ENCODE measurements around the gene HSD17B3.

Gene HSD17B3

GRCh38 chr9:96345551-96345950 is 43.6 kb upstream of the HSD17B3 start:
- H4K20me1 ChIP-seq (ENCODE audit: insufficient read depth, low read length, poor library complexity, severe bottlenecking): no peaks in the 10 kb centered on the region
- no peaks in the 10 kb centered on the region for H3K36me3 ChIP-seq (ENCODE audit: insufficient read depth, low read length)
- H3K4me2 ChIP-seq (ENCODE audit: low read depth, low read length, poor library complexity, severe bottlenecking): no peak overlapping the region
- H3K27me3 ChIP-seq (ENCODE audit: insufficient read depth, low read length, poor library complexity, severe bottlenecking): no peaks in the 10 kb centered on the region
- H3K4me1 ChIP-seq (ENCODE audit: insufficient read depth, low read length, poor library complexity, severe bottlenecking): no peaks in the 10 kb centered on the region
- H3K4me3 ChIP-seq (ENCODE audit: low read length, poor library complexity, severe bottlenecking): no peak overlapping the region
- H2AFZ ChIP-seq (ENCODE audit: low read length): no peak overlapping the region
- no peaks in the 10 kb centered on the region for H3K9me3 ChIP-seq (ENCODE audit: insufficient read depth, low read depth, low read length)
- no peak overlapping the region for H3K9ac ChIP-seq (ENCODE audit: low read depth, low read length, poor library complexity, severe bottlenecking)
- H3K9me2 ChIP-seq (replicated peaks; ENCODE audit: low read depth, low read length): no peaks in the 10 kb centered on the region
- TF ChIP-seq, protein P1, sequence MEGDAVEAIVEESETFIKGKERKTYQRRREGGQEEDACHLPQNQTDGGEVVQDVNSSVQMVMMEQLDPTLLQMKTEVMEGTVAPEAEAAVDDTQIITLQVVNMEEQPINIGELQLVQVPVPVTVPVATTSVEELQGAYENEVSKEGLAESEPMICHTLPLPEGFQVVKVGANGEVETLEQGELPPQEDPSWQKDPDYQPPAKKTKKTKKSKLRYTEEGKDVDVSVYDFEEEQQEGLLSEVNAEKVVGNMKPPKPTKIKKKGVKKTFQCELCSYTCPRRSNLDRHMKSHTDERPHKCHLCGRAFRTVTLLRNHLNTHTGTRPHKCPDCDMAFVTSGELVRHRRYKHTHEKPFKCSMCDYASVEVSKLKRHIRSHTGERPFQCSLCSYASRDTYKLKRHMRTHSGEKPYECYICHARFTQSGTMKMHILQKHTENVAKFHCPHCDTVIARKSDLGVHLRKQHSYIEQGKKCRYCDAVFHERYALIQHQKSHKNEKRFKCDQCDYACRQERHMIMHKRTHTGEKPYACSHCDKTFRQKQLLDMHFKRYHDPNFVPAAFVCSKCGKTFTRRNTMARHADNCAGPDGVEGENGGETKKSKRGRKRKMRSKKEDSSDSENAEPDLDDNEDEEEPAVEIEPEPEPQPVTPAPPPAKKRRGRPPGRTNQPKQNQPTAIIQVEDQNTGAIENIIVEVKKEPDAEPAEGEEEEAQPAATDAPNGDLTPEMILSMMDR (conservative IDR thresholded peaks at IDR 0.05; ENCODE audit: low read length): no peak
- no peak for TF ChIP-seq EZH2phosphoT487 (IDR thresholded peaks at IDR 0.05; ENCODE audit: borderline replicate concordance)
- no peaks in the 10 kb centered on the region for H3F3A ChIP-seq (ENCODE audit: low read depth)
- no peaks in the 10 kb centered on the region for H3K79me2 ChIP-seq (ENCODE audit: insufficient read depth, low read length)

- Histone ChIP-seq H3K79me2 (ENCODE audit: insufficient read depth, low read length) (no peaks in the 10 kb centered on the region), H4K20me1 (ENCODE audit: insufficient read depth, low read length, poor library complexity, severe bottlenecking) (no peaks in the 10 kb centered on the region), H3K27me3 (ENCODE audit: insufficient read depth, low read length, poor library complexity, severe bottlenecking) (no peaks in the 10 kb centered on the region), H3K4me2 (ENCODE audit: low read depth, low read length, poor library complexity, severe bottlenecking) (no peak overlapping the region), H3K9me3 (ENCODE audit: insufficient read depth, low read depth, low read length) (no peaks in the 10 kb centered on the region), H3K36me3 (ENCODE audit: insufficient read depth, low read length) (no peaks in the 10 kb centered on the region), H3K4me3 (ENCODE audit: low read length, poor library complexity, severe bottlenecking) (no peak overlapping the region), H3K4me1 (ENCODE audit: insufficient read depth, low read length, poor library complexity, severe bottlenecking) (no peaks in the 10 kb centered on the region), H3K9ac (ENCODE audit: low read depth, low read length, poor library complexity, severe bottlenecking) (no peak overlapping the region), H3F3A (ENCODE audit: low read depth) (no peaks in the 10 kb centered on the region), H2AFZ (ENCODE audit: low read length) (no peak overlapping the region), H3K9me2 (replicated peaks; ENCODE audit: low read depth, low read length) (no peaks in the 10 kb centered on the region)
- TF ChIP-seq EZH2phosphoT487 (IDR thresholded peaks at IDR 0.05; ENCODE audit: borderline replicate concordance): no peak
- TF ChIP-seq, protein P1 (conservative IDR thresholded peaks at IDR 0.05; ENCODE audit: low read length): no peak
Observed at GRCh38 chr9:96344458-96345180, 42.6 kb upstream of the HSD17B3 start.

DNA sequence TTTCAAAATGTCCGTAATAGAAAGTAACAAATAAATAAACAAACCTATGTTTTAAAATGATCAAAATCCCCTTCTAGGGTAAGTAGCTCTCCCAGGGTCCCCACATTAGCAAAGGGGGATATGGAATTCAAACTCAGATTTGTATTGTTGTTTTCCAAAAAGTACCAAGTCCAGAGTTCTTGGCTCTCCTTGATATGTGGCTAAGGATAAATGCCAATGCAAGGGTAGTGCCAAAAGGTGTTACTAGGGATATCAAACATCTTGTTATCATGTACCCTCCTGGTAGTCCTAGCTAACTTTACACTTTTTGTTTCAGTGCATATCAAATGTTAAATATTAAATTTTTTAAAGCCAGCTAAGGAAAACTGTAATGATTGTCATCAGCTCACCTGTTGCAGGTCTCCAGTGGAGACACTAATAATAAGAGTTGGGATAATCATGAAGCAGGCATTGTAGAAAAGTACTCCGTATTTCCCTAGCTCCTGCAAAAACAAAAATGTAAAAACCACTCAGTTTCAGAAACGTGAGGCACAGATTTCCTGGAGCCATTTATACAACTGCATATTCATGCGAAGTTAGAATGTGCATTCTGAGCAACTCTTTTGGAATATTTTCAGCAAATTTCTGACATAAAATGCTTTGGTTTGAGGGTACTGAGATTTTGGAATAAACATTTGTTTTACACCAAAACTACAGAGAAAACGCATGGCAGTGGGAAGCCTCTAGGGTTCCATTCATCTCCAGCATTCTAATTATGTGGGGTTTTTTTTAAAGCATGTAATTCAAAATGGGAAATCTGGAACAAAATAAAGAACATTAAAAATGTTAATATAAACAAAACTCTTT is 41.8 kb upstream of the HSD17B3 start:
- no peaks in the 10 kb centered on the region for H3K36me3 ChIP-seq (ENCODE audit: insufficient read depth, low read length)
- H3K4me3 ChIP-seq (ENCODE audit: low read length, poor library complexity, severe bottlenecking): no peak overlapping the region
- H3K4me1 ChIP-seq (ENCODE audit: insufficient read depth, low read length, poor library complexity, severe bottlenecking): no peaks in the 10 kb centered on the region
- no peaks in the 10 kb centered on the region for H3F3A ChIP-seq (ENCODE audit: low read depth)
- H3K9me3 ChIP-seq (ENCODE audit: insufficient read depth, low read depth, low read length): no peaks in the 10 kb centered on the region
- no peak overlapping the region for H3K9ac ChIP-seq (ENCODE audit: low read depth, low read length, poor library complexity, severe bottlenecking)
- H3K9me2 ChIP-seq (replicated peaks; ENCODE audit: low read depth, low read length): no peaks in the 10 kb centered on the region
- H4K20me1 ChIP-seq (ENCODE audit: insufficient read depth, low read length, poor library complexity, severe bottlenecking): no peaks in the 10 kb centered on the region
- no peak overlapping the region for H3K4me2 ChIP-seq (ENCODE audit: low read depth, low read length, poor library complexity, severe bottlenecking)
- H2AFZ ChIP-seq (ENCODE audit: low read length): no peak overlapping the region
- TF ChIP-seq, protein P1 (conservative IDR thresholded peaks at IDR 0.05; ENCODE audit: low read length): no peak
- TF ChIP-seq EZH2phosphoT487 (IDR thresholded peaks at IDR 0.05; ENCODE audit: borderline replicate concordance): no peak
- no peaks in the 10 kb centered on the region for H3K79me2 ChIP-seq (ENCODE audit: insufficient read depth, low read length)
- no peaks in the 10 kb centered on the region for H3K27me3 ChIP-seq (ENCODE audit: insufficient read depth, low read length, poor library complexity, severe bottlenecking)
